GM18505 (cell line): ENCODE measurements around the gene TMEM51.

Experiments
- ATAC-seq: cut with Tn5 transposase; IDR thresholded peaks from one replicate; pipeline ENCODE4 v1.9.1; 2021; ENCODE audit not compliant: unreplicated experiment
- POLR2A ChIP-seq: IDR thresholded peaks from 4 replicates; pipeline ENCODE4 v1.6.1; 2011; ENCODE audit warnings: borderline replicate concordance; ENCODE audit not compliant: insufficient read depth, insufficient read length; ENCODE audit errors: extremely low read depth

TMEM51 gene

DNA sequence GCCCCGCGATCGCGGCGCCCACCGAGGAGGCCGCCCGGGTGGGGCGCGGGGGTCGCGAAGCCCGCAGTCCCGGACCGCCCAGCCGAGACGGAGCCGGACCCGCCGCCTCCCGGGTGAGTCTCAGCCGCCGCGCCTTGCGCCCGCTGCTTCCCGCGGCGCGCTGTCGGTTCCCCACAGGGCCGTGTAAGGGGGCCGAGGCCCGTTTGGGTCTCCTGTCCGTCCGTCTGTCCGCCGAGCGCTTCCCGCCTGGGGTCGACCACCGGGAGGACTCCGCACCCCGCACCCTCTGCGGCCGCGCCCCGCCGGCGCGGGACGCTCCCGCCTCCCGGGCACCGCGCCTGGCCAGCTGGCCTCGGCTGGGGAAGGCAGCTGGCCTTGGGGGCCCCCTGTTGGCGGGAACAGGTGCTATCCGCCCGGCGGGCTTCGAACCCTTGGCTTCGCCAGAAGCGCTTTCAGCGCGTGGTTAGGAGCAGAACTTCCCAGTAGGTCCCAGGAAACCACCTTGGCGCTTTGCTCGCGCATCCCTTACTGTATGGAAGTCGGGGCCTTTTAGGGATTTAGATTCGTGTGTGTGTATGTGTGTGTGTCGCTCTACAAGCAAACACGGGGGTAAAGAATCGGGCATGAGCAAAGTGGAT is 414 bp downstream of the TMEM51 start:
- no peak for ATAC-seq
- TF ChIP-seq POLR2A = no peak

DNA sequence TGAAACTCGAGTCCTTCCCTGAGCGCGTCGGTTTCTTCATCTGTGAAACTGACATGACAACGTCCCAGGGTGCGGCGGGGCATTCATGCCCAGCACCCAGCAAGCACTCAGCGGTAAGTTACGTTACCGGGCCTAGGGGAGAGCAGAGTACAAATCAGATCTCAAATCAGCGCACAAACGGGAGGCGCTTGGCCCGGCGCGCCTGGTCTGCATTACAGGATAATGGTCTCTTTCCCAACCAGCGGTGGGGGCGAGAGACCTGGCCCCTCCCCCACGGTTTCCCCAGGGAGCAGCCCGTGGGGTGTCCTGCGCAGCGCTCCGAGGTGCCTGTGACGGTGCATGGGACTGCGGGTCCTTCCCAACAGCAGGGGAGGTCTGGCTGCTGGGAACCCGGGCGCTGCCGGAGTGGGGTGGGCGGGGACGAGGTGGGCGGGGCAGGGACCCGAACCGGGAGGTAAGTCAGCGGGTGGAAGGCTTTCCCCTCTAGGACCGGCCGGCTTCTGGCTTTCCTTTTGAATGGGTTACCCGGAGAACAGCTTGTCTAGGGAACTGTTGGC is 1.0 kb downstream of the TMEM51 start:
- TF ChIP-seq POLR2A = no peak
- ATAC-seq = no peak

DNA sequence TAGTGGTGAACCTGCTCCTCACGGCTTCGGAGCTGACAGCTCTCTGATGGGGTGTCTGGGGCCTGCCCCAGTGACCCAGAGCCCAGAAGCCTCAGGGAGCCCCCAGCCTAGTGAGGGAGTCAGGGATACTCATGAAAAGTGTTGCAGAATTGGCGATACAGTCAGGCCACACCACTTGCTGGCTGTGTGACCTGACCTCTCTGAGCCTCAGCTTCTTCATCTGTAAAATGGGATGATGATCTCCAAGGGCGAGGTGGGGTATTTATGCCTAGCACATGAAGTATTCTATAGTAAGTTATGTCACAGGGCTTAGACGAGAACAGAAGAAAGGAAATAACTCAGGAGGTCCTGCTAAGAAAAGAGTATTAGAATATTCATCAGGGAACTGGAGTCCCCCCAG is 1.6 kb downstream of the TMEM51 start:
- no peak for ATAC-seq
- no peak for TF ChIP-seq POLR2A

DNA sequence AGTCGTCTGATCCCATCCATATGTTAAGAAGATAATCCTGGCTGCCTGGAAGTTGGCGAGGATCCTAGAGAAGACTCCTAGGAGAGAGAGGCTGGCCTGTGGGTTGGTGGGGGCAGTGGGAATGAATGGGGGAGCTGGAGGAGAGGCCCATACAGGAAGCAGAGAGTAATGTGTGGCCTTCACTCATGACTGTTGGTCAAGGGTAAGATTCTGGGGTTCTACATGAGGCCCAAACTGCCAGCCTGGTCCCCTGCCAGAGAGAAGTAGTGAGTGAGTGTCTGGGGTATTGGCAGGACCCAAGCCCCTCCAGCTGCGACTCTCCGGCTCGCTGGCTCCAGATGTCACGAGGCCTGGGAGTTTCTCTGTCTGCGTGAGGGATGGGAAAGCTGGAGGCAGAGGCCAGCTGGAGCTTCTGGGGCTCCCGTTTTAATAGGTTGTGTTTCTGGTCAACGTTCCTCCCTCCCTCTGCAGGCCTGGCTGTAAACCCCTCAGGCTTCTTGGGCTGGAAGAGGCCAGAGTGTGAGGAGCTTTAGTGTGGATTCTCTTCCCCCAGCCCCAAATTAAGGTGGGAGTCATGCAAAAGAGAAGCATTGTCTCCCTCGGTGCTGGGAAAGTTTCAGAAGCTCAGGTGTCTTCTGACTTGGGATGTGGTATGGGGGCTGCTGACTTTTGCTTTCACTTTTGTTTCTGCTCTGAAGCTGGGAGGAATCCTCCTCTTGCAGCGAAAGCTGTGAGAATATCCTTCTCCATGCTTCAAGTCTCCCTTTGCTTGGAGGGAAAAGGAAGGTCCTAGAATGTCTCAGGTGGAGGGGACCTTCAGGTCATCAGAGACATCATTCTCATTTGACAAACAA is 2.6 kb downstream of the TMEM51 start:
- no peak for TF ChIP-seq POLR2A

DNA sequence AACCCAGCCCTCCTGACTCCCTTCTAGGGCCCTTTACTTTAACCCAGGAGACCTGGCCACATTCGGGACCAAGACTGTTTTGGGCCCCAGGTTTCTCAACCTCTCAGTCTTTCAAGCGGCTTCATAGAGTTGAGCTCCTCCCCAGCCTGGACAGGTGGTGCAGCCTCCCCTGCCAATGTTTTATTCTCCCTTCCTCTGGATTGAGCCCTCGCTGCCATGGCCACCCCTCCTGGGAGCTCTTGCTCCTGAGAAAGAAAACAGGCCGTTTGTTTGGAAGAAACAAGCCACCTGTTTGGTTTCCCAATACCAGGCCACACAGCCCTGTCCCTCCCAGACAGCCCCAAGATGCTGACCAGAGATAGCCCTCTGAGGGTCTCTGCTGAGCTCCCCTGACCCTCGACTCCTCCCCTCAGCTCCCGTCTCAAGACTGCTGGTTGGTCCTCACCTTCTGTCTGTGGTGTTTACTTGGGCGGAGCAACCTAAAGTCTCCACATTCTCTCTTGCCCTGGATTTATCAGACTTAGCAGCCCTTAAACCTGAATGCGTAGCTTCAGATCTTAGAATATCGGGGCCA is 3.3 kb downstream of the TMEM51 start:
- TF ChIP-seq POLR2A = no peak

More for the DNA sequence above, 2.6 kb downstream of the TMEM51 start:
- ATAC-seq = no peak

DNA sequence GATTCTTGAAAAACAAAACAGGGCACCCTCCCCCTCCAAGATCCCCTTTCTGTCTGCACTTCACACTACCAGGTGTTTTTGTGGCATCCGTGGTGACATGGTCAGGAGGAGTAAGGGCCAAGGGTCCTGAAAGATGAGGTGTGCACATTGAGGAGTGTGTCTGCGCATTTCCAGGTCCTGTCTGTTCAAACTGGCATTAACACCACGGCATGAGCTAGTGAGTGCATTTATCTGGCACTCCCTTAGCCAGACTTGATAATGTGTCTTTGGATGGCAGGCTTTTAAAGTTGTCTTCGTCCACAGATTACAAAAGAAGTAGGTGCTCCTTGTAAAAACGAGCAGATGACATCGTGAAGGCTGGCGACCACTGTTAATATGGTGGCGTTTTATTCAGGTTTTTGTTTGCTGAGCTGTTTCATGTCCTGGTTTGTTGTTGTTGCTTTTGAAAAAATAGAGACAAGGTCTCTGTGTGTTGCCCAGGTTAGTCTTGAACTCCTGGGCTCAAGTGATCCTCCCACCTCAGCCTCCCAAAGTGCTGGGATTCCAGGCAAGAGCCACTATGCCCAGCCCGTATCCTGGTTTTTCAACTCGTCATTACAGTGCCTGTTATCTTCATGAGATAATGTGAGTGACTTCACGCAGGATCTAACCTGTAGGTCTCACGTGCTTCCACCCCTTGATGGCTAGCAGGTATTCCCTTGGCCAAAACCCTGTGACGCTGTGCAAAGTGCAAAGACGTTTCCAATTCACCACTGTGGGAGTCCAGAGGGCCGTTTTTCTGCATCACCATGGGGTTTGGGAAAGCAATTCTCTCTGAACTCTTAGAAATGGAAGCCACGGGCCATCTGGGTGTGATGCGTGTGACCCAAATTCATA is 4.2 kb downstream of the TMEM51 start:
- no peak for ATAC-seq
- no peak for TF ChIP-seq POLR2A

More for the DNA sequence above, 3.3 kb downstream of the TMEM51 start:
- ATAC-seq = no peak

DNA sequence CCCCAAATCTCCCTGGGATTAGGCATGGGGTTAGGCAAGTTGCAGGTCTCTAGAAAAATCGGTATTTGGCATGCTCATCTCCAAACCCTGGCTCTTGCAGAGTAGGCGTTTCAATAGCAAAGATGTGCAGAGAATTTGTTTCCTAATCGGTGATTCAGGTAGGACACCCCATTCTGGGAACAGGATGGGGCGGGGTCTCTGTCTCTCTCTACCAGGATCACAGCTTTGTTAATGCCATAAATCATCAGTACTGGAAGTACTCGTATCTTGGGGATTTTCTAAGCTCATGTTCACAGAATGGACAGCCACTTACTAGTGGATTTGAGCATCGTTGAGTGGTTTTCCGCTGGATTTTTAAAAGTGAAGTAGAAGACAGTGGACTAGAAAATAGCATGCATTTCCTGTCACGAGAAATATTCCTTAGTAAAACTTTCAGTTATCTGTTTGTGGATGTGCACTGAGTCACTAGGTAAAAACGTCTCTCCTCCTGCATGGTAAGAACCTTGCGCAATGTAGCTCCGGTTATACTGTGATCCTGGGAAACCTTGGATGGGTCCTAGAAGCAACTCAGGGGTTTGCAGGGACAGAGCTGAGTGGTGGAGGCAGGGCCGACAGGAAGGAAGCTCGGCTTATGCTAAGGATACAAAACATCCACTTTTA is 5.1 kb downstream of the TMEM51 start:
- ATAC-seq = no peak
- no peak for TF ChIP-seq POLR2A

DNA sequence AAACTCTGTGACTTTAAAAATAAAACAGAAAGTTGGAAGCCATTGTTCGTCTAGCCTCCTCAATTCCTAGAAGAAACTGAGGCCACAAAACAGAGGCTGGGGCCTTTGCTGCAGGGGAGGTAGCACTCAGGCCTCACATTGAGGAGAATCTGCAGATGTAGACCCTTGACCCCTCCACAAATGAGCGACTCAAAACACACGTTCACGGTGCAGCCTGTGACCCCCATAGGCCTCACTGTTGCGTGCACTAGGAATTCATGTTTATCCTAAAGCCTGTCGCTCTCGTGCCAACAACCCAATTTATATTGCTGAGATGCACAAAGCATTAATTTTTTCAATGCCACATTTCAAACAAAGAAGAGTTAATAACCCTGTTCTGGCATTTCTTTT is 5.6 kb downstream of the TMEM51 start:
- TF ChIP-seq POLR2A = no peak
- ATAC-seq = no peak

DNA sequence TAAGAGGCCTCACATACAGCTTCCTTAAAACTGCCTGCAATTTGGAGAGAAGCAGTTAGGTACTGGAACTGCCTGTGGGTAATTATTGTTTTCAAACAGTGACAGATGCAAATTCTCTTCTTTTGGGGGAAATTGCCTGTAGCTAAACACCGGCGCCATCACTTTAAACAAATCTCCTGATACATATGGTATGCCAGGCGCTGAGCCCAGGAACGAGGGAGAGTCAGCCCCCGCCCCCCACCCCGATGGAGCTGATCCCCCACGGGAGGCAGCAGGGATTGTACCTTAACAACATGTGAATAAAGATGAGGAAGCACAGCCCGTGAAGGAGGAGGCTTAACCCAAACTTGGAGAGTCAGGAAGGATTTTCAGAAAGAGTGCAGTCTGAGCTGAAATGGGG is 7.1 kb downstream of the TMEM51 start:
- no peak for ATAC-seq
- TF ChIP-seq POLR2A = no peak

DNA sequence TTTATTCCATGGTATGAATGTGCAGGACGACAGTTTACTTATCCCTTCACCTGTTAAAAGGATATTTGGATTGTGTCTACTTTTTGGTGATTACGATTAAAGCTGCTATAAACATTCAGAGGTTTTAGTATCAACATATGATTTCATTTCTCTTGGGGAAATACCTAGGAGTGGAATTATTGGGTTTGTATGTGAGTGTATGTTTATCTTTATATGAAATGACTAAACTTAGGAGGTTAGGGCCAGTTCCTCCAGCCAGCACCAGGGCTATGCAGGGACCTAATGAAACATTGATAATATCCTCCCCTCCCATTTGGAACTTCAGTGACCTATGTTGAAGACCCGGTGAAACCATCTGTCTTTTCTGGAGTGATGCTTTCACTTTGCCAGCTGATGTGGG is 13.8 kb downstream of the TMEM51 start:
- ATAC-seq = no peak
- TF ChIP-seq POLR2A = no peak

DNA sequence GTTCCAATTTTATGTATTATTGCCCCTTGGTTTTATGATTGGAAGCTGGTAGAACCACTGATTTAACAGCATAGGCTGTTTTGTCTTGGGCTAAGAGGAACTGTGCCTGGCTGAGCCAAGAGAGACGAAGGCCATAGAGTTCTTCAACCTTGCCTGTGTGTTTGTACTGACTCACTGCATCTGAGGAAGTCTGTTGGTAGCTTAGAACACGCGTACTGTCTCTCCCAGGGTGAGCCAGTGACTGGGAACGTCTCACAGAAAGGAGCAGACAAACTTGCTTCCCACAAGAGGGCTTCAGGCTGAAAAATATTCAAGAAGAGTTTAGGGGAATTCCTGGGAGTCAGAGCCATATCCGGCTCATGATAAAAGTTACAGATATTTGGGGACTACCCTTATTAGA is 14.9 kb downstream of the TMEM51 start:
- TF ChIP-seq POLR2A = no peak
- no peak for ATAC-seq

DNA sequence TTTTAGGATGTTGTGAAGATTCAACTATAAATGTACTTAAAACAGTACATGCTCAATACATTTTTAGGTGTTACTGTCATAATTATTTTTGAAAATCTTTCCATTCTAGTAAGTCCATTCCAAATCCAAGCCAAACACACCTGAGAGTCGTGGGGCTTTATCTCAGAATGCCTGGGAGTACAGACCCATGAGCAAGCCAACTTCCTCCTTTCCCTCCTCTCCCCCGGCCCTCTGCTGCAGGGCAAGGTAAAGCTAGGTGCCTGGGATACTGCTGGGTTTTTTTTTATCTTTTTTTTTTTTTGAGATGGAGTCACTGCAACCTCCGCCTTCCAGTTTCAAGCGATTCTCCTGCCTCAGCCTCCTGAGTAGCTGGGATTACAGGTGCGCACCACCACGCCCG is 16.5 kb downstream of the TMEM51 start:
- no peak for ATAC-seq
- no peak for TF ChIP-seq POLR2A
